ENCODE data around the gene C1orf167.

- no peak for TF ChIP-seq CTCF (IDR thresholded peaks at IDR 0.05 in 8 of 11, conservative IDR thresholded peaks at IDR 0.05 in 3 of 11)
- TF ChIP-seq POLR2AphosphoS5 (IDR thresholded peaks at IDR 0.05): no peak
Measured at GRCh38 chr1:11833497-11833896, 71.5 kb downstream of the C1orf167 start.
